Cardiac fibroblast (primary cell): ENCODE measurements around the gene ATP9A.

Experiments used
- DNase-seq, 2 donors: peaks; one replicate each; pipeline versions ENCODE4 v3.0.0 to v3.0.0-alpha.2; 2010; ENCODE audit warnings: low read depth in 2 of 2
- H3K4me3 ChIP-seq, 2 donors: replicated peaks in 1 of 2; 1 replicate in 1 of 2; 2 replicates in 1 of 2; pipeline ENCODE4 v1.5.1; 2011; ENCODE audit warnings: low read depth in 2 of 2, low read length in 2 of 2, mild to moderate bottlenecking in 2 of 2, moderate library complexity in 1 of 2
- TF ChIP-seq, protein P1 (sequence below): IDR thresholded peaks from one replicate; pipeline ENCODE4 v1.5.1; 2011; ENCODE audit warnings: low read depth, mild to moderate bottlenecking, low read length, inconsistent platforms

The ATP9A gene

DNA sequence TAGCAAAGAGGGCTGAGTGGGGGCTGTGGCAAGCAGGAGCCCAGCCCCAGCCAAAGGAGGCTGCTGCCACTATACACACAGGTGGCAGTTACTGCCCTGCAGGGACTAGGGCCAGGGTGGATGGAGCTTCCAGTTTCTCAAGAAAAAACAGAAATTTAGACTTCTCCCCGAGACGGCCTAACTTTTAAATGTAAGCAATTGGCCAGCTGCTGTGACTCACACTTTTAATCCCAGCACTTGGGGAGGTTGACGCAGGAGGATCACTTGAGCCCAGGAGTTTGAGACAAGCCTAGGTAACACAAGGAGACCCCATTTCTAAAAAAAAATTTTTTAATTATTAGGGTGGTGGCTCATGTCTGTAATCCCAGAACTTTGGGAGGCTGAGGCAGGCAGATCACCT, 127.4 kb downstream of the ATP9A start:
- TF ChIP-seq, protein P1, sequence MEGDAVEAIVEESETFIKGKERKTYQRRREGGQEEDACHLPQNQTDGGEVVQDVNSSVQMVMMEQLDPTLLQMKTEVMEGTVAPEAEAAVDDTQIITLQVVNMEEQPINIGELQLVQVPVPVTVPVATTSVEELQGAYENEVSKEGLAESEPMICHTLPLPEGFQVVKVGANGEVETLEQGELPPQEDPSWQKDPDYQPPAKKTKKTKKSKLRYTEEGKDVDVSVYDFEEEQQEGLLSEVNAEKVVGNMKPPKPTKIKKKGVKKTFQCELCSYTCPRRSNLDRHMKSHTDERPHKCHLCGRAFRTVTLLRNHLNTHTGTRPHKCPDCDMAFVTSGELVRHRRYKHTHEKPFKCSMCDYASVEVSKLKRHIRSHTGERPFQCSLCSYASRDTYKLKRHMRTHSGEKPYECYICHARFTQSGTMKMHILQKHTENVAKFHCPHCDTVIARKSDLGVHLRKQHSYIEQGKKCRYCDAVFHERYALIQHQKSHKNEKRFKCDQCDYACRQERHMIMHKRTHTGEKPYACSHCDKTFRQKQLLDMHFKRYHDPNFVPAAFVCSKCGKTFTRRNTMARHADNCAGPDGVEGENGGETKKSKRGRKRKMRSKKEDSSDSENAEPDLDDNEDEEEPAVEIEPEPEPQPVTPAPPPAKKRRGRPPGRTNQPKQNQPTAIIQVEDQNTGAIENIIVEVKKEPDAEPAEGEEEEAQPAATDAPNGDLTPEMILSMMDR: no peak
- H3K4me3 ChIP-seq: no peak overlapping the region
- no peak for DNase-seq

DNA sequence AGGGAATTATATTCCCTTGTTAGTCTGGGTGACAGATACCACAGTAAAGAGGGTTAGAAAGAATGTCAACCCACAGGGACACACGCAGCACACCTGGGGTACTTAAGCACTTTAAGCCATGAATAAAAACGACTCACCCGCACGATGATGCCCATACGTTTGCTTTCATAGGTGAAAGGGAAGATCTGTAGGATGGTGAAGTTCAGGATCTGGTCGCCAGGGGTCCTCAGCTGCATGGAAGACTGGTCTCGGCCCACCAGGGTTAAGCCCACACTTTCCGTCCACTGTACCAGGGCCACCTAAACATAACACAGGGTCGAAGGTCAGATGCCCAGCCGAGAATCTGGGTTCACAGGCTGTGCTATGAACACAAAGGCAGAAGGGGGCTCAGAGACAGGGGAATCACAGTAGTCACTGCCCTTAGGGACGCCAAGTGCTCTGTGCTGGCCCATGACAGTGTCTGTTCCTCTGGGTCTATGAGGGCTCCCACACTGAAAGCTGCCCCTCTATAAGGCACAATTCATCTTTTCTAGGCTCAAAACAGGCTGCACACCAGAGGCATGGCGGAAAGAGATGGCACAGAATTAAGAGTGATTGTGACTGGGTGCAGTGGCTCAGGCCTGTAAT, 128.9 kb downstream of the ATP9A start:
- peak; percentile 77 to 82 for DNase-seq
- TF ChIP-seq, protein P1: peak; percentile 88
- H3K4me3 ChIP-seq: peak overlapping the region in 1 of 2 donors; percentile 4

DNA sequence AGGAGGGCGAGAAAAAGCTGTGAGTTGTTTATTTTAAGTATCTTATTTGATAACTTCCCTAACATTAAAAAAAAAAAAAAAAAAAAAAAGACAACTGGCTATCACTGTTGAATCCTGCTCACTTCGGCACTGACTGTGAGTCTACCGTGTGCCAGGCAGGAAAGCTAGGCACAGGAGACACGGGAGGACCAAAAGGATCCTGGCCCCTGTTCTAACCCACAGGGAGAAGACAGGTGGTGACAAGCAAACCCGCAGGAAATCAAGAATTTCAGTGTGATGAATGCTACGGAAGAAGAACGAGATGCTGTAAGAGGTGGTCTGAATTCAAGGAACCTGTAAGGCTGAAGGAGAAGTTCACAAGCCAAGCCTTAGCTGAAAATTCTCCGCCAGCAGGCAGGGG, 130.9 kb downstream of the ATP9A start:
- TF ChIP-seq, protein P1: no peak
- H3K4me3 ChIP-seq: no peak overlapping the region
- no peak for DNase-seq

DNA sequence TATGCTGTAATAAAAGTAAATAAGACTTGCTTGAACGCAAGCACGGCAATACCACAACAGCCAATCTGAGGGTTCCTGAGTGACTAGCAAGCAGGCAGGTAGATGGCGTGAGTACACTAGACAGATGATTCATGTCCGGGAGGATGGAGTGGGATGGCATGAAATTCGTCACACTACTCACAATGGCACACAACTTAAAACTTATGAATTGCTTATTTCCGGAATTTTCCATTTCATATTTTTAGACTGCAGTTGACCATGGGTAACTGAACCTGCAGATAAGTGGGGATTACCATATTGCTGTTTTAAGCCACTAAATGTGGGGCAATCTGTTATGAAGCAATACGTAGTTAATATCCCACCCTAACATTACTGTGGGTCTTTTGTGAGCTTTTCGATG, 132.1 kb downstream of the ATP9A start:
- DNase-seq: peak in 1 of 2 donors; percentile 72
- no peak overlapping the region for H3K4me3 ChIP-seq
- TF ChIP-seq, protein P1: no peak

DNA sequence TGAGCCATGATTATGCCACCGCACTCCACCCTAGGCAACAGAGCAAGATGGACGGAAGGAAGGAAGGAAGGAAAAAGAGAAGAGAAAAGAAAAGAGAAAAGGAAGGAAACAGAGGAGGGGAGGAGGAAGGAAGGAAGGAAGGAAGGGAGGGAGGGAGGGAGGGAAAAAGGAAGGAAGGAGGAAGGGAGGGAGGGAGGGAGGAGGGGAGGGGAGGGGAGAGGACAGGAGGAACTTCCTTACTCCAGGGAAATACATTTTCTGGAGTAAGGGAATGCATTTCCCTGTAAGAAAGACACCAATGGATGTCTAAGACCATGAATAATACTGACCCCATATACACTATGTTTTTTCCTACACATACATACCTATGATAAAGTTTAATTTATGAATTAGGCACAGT, 132.5 kb downstream of the ATP9A start:
- H3K4me3 ChIP-seq: no peak overlapping the region
- TF ChIP-seq, protein P1: no peak
- DNase-seq: no peak

DNA sequence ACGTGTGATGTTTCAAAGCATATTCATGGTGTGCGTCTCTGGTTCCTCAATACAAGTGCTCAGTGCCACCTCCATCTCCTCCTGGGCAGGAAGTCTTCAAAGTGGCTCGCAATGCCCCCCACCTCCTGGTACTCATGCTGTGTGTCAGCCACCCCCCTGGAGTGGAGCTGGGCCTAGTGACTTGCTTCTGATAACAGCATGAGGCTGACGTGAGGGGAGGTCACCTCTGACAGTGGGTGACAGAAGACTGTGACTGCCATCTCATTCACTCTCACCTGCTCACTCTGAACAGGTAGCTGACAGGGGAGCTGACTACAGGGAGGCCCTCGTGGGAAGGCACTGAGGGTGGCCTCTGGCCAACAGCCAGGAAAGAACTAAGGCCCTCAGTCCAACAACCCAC, 133.3 kb downstream of the ATP9A start:
- DNase-seq: no peak
- no peak overlapping the region for H3K4me3 ChIP-seq
- TF ChIP-seq, protein P1: no peak

DNA sequence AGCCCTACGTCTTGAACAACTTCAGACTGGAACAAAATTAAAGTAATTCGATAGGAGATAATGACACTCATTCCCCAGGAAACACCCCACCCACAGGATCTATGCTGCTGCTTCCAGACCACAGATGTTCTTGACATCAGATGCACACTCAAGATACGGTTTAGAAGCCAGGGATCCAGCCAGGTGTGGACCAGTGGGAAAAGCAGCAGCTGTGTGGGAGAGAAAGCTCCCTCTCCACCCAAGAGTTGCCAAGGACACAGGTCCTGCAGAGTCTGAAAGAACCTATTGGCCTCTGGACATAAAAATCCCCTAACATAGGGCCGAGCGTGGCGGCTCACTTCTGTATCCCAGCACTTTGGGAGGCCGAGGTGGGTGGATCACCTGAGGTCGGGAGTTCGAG, 133.9 kb downstream of the ATP9A start:
- no peak for DNase-seq
- TF ChIP-seq, protein P1: no peak

More for the DNA sequence above, 133.9 kb downstream of the ATP9A start:
- no peak overlapping the region for H3K4me3 ChIP-seq
